ENCODE results near the gene CSNK1G2. TPM values are rescaled to one million over a fixed set of nuclear protein-coding genes. Genes with fewer than 3 reads are reported as not detected.

Gene CSNK1G2
- total and polyA plus RNA-seq, 2 of the 13 experiments (the other 11 are each of a cell fraction or from before 2014, with no cell fraction given): 53.8 to 72.5 TPM

GRCh38 chr19:1905110-1905862, 35.7 kb upstream of the CSNK1G2 start, which contains the start of the genes ADAT3 and SCAMP4 (continued):
- no peak for TF ChIP-seq ZBTB40 (IDR thresholded peaks at IDR 0.05)
- no peak; the same call in 1 of the 2 replicates for TF ChIP-seq ZBTB40 (CRISPR knock-in tag; IDR thresholded peaks at IDR 0.05)
- no peak for TF ChIP-seq FOXM1 (CRISPR knock-in tag; IDR thresholded peaks at IDR 0.05)
- TF ChIP-seq FOXP4 (CRISPR knock-in tag; IDR thresholded peaks at IDR 0.05): no peak; the same call in 1 of the 2 replicates
- peak; percentile 64; the same call in 1 of the 3 replicates for TF ChIP-seq MXI1 (IDR thresholded peaks at IDR 0.05; ENCODE audit: borderline replicate concordance, low read depth, low read length)
- TF ChIP-seq ARID4A (CRISPR knock-in tag; IDR thresholded peaks at IDR 0.05; ENCODE audit: borderline replicate concordance): peak; percentile 77; the same call in 1 of the 2 replicates
- TF ChIP-seq CSRNP2 (CRISPR knock-in tag; conservative IDR thresholded peaks at IDR 0.05; ENCODE audit: low read depth): no peak
- no peak for TF ChIP-seq TCF7L2 (IDR thresholded peaks at IDR 0.05; ENCODE audit: low read depth, low read length)
- TF ChIP-seq DR1 (CRISPR knock-in tag; IDR thresholded peaks at IDR 0.05): no peak
- TF ChIP-seq ZFP37 (CRISPR knock-in tag; IDR thresholded peaks at IDR 0.05; ENCODE audit: borderline replicate concordance): 0 out of 2 replicates have a peak, but pooled peaks have one; percentile 35
- no peak for TF ChIP-seq ZSCAN30 (CRISPR knock-in tag; IDR thresholded peaks at IDR 0.05)
